Neural progenitor cell (in vitro differentiated cells): ENCODE results near the gene CLDN3. TPM values are rescaled to one million over a fixed set of nuclear protein-coding genes. Genes with fewer than 3 reads are reported as not detected.

ENCODE experiments used
- DNase-seq: peaks from one replicate; pipeline ENCODE4 v3.0.0-alpha.2; 2016; ENCODE audit warnings: low spot score
- H2AFZ ChIP-seq: fragments of 200-600 bp; sonication (generic); replicated peaks from 2 replicates; pipeline ENCODE4 v1.6.1; 2016; ENCODE audit warnings: antibody characterized with exemption
- H3F3A ChIP-seq: fragments of 200-600 bp; sonication (generic); 2 replicates; pipeline ENCODE4 v1.6.1; 2016; ENCODE audit warnings: antibody characterized with exemption, low read depth
- H3K27ac ChIP-seq: fragments of 200-600 bp; sonication (generic); 2 replicates; pipeline ENCODE4 v1.5.1; 2016; ENCODE audit warnings: mild to moderate bottlenecking
- H3K27me3 ChIP-seq: fragments of 200-600 bp; sonication (generic); 2 replicates; pipeline ENCODE4 v1.6.1; 2016; ENCODE audit warnings: mild to moderate bottlenecking, moderate library complexity
- H3K36me3 ChIP-seq: fragments of 200-600 bp; sonication (generic); 2 replicates; pipeline ENCODE4 v1.5.1; 2016
- H3K4me1 ChIP-seq: fragments of 200-600 bp; sonication (generic); 2 replicates; pipeline ENCODE4 v1.6.1; 2016; ENCODE audit warnings: mixed run types
- H3K4me2 ChIP-seq: fragments of 200-600 bp; sonication (generic); 2 replicates; pipeline ENCODE4 v1.6.1; 2016
- H3K4me3 ChIP-seq: fragments of 200-600 bp; sonication (generic); 2 replicates; pipeline ENCODE4 v1.5.1; 2016
- H3K79me2 ChIP-seq: fragments of 200-600 bp; sonication (generic); 2 replicates; pipeline ENCODE4 v1.6.1; 2016; ENCODE audit warnings: low read depth
- H3K9ac ChIP-seq: fragments of 200-600 bp; sonication (generic); 2 replicates; pipeline ENCODE4 v1.6.1; 2016
- H3K9me3 ChIP-seq: fragments of 200-600 bp; sonication (generic); 2 replicates; pipeline ENCODE4 v1.5.1; 2016; ENCODE audit warnings: low read depth
- H4K20me1 ChIP-seq: fragments of 200-600 bp; sonication (generic); 2 replicates; pipeline ENCODE4 v1.6.1; 2016; ENCODE audit warnings: low read depth
- H3K27ac Mint-ChIP-seq: 3 replicates; pipeline ENCODE4 v1.8.0; 2021; ENCODE audit warnings: mixed read lengths
- H3K27me3 Mint-ChIP-seq: 2 replicates; pipeline ENCODE4 v1.8.0; 2022; ENCODE audit warnings: low read depth, mild to moderate bottlenecking, inconsistent platforms, moderate library complexity, mixed read lengths; ENCODE audit not compliant: insufficient read depth
- H3K36me3 Mint-ChIP-seq: 3 replicates; pipeline ENCODE4 v1.8.0; 2021; ENCODE audit warnings: mixed read lengths
- H3K4me1 Mint-ChIP-seq: 3 replicates; pipeline ENCODE4 v1.8.0; 2021; ENCODE audit warnings: mixed read lengths
- H3K4me3 Mint-ChIP-seq: 3 replicates; pipeline ENCODE4 v1.8.0; 2021; ENCODE audit warnings: mild to moderate bottlenecking, moderate library complexity, mixed read lengths
- H3K9me3 Mint-ChIP-seq: 3 replicates; pipeline ENCODE4 v1.8.0; 2020; ENCODE audit warnings: mixed read lengths
- CTCF ChIP-seq: fragments of 200-600 bp; sonication (generic); IDR thresholded peaks from 2 replicates; pipeline ENCODE4 v1.5.1; 2017; ENCODE audit warnings: antibody characterized with exemption, mild to moderate bottlenecking
- EZH2 ChIP-seq: fragments of 200-600 bp; sonication (generic); IDR thresholded peaks from 2 replicates; pipeline ENCODE4 v1.6.1; 2017; ENCODE audit warnings: antibody characterized with exemption, mild to moderate bottlenecking, moderate library complexity
- EZH2phosphoT487 ChIP-seq: fragments of 200-600 bp; sonication (generic); IDR thresholded peaks from 2 replicates; pipeline ENCODE4 v1.6.1; 2017; ENCODE audit warnings: antibody characterized with exemption
- small RNA-seq: library from RNA; depleted of rRNA; stranded (forward); fragments of <200 nt; gene quantifications from one replicate; pipeline ENCODE3, GENCODE V24; 2015
- total RNA-seq: library from RNA; depleted of rRNA; stranded (reverse); fragments of >200 nt; gene quantifications from 2 replicates; pipeline ENCODE4 v1.2.3, GENCODE V29; 2015; ENCODE audit warnings: low replicate concordance

Gene CLDN3
- total RNA-seq, 1 donor from 2014 or later = 1.6 TPM

DNA sequence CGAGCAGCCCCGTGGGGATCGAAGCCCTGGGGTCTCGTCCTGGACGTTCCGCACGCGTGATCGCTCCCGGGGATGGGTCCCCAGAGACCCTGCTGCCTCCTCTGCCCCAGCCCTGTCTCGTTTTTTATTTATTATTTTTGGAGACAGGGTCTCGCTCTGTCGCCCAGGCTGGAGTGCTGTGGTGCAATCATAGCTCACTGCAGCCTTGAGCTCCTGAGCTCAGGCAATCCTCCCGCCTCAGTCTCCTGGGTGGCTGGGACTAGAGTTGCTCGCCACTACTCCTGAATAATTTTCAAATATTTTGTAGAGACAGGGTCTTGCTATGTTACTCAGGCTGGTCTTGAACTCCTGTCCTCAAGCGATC is 50.3 kb downstream of the CLDN3 start:
- Mint-ChIP-seq H3K9me3 (no peaks in the 10 kb centered on the region), H3K36me3 (no peaks in the 10 kb centered on the region), H3K4me3 (peak overlapping the region; percentile 82), H3K27me3 (peaks cover 15% of the 10 kb centered on the region), H3K27ac (no peak overlapping the region), H3K4me1 (peaks cover 14% of the 10 kb centered on the region)
- TF ChIP-seq EZH2 (no peak), EZH2phosphoT487 (no peak), CTCF (no peak)
- no peak overlapping the region for H3K9ac ChIP-seq
- no peak for DNase-seq
- H3K27me3 ChIP-seq = peaks cover 33% of the 10 kb centered on the region
- no peaks in the 10 kb centered on the region for H3F3A ChIP-seq
- H4K20me1 ChIP-seq = peaks cover 30% of the 10 kb centered on the region
- H3K4me1 ChIP-seq = no peaks in the 10 kb centered on the region
- H3K4me3 ChIP-seq = peak overlapping the region; percentile 42
- no peak overlapping the region for H2AFZ ChIP-seq
- H3K9me3 ChIP-seq = no peaks in the 10 kb centered on the region
- peak overlapping the region; percentile 73 for H3K4me2 ChIP-seq
- no peak overlapping the region for H3K27ac ChIP-seq
- H3K36me3 ChIP-seq = no peaks in the 10 kb centered on the region
- H3K79me2 ChIP-seq = peaks cover 10% of the 10 kb centered on the region

Small RNA genes within 50 kb of the gene (small RNA-seq; reads per million reads assigned to genes)
- not detected for gene RN7SL265P

Other genes with a start within 250 kb of the CLDN3 start
- 69.3 and 85.8 TPM in 2 replicates for gene BAZ1B, start 248.0 kb downstream of the CLDN3 start, total RNA-seq
- 10.4 and 29.9 TPM in 2 replicates for gene BCL7B, start 212.6 kb downstream of the CLDN3 start, total RNA-seq
- 29.0 and 50.4 TPM in 2 replicates for gene TBL2, start 191.7 kb downstream of the CLDN3 start, total RNA-seq
- gene MLXIPL, start 145.7 kb downstream of the CLDN3 start, total RNA-seq = 0.87 and 0.90 TPM in 2 replicates
- gene VPS37D, start 102.4 kb downstream of the CLDN3 start, total RNA-seq = 7.0 and 24.6 TPM in 2 replicates
- 0.94 and 2.6 TPM in 2 replicates for gene DNAJC30, start 86.8 kb downstream of the CLDN3 start, total RNA-seq
- gene BUD23, start 86.7 kb downstream of the CLDN3 start, total RNA-seq = 22.8 and 41.6 TPM in 2 replicates
- 21.9 and 29.0 TPM in 2 replicates for gene STX1A, start 50.6 kb downstream of the CLDN3 start, total RNA-seq
- gene ABHD11, start 31.5 kb downstream of the CLDN3 start, total RNA-seq = 9.3 and 15.1 TPM in 2 replicates
- 2.8 TPM in 1 of 2 replicates, not detected in the other for gene CLDN4, start 60.7 kb upstream of the CLDN3 start, total RNA-seq
- 10.5 and 12.0 TPM in 2 replicates for gene METTL27, start 72.2 kb upstream of the CLDN3 start, total RNA-seq
- gene TMEM270, start 90.9 kb upstream of the CLDN3 start, total RNA-seq = not detected in 2 replicates